T-helper 9 cell (primary cell): Measurements from ENCODE around the gene LCN10.

Experiments used
- DNase-seq: peaks from one replicate; pipeline ENCODE4 v3.0.0-alpha.2; 2020

The LCN10 gene

DNA sequence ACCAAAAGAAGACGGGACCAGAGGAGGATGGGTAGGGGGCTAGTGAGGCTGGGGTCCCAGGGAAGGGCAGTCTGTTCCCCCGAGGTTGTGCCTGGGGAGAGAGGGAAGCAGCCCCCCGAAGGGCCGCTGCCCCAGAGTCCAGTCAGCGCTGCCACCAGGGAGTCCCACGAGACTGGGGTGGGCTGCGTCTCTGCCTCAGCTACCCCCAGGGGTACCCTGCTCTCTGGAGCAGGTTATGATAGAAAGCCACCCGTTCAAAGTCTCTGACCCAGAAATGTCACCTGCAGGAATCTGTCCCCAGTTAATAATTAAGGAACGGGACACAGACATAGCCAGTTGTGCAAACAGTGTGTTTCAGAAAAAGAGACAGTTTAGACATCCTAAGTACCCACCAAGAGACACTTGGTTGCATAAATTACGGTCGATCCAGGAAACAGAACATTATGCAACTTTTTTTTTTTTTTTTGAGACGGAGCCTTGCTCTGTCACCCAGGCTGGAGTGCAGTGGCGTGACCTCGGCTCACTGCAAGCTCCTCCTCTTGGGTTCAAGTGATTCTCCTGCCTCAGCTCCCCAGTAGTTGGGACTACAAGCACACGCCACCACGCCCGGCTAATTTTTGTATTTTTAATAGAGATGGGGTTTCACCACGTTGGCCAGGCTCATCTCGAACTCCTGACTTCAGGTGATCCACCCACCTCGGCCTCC, 44.8 kb downstream of the LCN10 start:
- no peak for DNase-seq

DNA sequence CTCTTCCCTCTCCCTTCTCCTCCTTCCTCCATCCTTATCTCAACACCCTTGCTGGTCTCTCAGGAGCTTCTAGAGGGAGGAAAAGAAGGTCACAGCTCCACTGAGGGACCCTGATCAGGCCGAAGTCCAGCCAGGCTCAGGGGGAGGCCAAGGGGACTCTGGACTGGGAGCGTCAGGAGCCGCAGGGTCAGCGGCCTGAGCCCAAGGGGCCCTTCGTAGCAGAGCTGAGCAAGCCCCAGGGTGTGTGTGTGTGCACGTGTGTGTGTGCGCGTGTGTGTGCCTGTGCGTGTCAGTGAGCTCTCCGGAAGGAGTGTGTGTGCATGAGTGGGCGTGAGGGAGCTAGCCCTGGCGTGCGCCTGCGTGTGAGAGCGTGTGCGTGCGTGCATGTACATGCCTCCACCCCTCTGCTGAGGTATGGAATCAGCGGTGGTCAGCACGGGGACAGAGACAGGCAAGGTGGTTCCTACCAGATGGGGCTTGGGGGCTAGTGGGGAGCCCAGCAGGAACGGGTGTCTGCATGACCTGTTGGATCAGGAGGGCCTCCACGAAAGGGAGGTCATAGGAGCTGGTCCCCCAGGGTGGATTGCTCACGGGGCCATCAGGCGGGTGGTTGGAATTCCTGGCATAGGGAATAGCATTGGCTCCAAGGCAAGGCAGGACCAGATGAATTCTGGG, 45.5 kb downstream of the LCN10 start:
- DNase-seq, result no peak

DNA sequence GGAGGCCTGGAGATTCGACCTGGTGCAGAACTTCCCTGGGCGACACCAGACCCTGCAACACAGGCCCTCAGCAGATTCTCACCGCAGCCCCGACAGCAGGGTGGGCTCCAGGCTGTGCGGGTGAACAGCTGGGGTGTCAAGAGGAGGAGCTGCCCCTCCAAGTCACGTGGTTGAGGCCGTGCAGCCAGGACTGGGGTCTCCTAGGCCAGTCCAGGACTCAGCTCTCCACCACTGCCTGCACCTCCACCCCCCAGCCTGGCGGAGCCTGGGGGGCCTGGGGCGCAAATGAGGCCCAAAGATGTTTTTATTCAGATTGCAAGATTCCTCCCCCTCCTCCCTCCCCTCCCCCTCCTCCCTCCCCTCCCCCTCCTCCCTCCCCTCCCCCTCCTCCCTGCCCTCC, 46.2 kb downstream of the LCN10 start:
- DNase-seq, result no peak

DNA sequence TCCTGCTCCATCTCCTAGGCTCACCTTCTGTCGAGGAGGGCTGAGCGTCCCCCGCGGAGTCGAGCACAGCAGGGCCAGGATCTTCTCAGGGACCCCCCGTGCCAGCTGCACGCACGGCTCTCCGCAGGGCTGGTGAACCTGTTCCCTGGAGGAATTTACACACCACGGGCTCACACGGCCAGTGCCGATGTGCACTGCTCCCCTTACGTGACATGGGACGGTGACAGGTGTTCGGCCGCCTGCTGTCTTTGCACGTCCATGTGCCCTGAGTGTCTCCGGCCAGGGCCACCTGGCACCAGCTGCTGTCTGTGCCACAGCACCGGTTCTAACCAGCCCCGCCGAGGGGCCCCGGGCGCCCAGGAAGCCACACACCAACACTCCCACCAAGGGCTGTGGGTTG, 46.8 kb downstream of the LCN10 start:
- no peak for DNase-seq

DNA sequence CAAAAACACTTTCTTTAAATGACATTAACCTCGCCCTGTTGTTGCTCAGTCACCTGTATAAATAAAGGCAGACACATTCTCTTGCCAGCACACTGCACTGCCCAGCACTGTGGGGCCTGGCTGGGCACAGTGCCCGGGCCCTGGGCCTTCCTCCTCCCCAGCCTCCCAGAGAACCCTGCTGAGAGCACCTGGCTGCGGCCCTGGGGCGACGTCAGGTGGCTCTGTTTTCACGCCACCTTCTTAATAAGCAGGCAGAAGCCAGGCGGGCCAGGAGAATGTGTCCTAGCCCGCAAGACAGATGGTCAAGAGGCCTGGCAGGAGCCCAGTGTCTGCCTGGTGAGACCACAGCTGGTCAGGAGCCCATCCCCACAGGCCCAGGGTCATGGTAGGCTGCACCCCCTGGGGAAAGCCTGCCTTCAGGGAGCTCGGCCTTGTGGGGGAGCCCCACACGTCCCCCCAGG, 47.3 kb downstream of the LCN10 start:
- DNase-seq, result no peak

DNA sequence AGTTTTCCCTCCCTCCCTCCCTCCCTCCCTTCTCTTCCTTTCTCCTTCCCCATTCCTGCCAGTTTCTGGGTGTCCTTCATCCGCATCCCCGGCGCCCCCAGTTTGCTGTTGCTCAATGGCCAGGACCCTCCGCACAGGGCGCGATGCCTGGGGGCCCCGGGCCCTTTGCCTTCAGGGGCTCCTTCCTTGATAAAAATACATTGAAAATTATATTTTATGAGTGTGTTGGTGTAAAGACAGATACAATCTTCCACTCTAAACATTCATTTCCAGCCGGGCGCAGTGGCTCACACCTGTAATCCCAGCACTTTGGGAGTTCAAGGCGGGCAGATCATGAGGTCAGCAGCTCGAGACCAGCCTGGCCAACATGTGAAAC, 47.9 kb downstream of the LCN10 start:
- no peak for DNase-seq

DNA sequence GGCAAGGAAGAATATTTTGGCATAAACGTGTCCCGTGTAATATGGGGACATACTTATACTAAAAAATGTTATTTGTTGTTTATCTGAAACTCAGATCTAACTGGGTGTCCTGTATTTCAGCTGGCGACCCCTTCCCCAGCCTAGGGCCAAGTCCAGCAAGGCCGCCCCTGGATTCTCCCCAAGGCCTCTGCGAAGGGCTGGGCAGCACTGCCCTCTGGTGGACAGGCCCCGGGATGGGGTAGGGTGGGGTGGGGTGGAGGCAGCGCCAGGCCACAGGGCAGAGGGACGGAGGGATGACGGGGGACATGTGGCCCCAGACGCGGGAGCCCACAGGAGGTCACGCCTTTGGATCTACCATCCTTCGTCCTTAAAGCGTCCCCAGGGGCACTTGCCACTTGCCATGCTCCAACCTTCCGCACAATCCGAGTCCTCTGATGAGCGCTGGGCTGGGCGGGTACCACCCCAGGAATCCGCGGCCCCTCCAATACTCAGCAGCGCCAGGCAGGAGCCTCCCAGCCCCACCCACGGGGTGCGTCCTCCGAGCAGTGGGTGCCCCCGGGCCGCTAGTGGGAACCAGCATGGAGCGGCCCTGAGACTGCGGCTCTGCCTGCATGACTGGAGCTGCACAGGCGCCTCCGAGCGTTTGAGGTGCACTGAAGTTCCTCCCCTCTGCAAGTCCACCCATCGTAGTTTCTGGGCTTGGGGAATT, 48.4 kb downstream of the LCN10 start:
- DNase-seq, result no peak

DNA sequence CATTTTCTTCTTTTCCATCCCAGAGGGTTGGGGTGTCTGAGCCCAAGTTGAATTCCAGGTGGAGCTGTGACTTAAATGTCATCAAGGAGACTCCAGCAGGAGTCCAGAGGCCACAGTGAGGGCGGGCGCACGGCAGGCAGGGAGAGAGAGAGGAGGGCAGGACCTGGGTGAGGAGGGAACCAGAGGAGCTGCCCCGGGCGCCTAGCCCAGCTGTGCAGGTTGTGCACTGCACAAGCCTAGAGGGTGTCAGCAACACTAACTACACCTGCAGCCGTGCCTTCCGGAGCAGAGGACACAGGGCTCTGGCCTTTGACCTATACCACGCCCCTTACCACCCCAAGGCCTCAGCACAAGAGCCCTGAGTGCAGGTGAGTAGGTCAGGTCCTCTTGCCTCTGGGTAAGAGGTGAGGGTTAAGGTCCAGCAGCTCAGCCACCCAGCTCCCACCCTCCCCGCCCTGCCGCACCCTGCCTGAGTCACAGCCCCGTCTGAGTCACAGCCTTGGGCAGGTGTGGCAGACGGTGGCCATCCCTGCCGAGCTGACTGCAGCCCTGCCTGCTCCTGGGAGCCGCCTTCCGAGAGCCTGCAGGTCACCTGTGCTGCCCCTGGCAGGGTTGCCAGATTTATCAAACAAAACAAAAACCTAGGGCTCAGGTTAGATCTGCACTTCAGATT, 49.1 kb downstream of the LCN10 start:
- no peak for DNase-seq

DNA sequence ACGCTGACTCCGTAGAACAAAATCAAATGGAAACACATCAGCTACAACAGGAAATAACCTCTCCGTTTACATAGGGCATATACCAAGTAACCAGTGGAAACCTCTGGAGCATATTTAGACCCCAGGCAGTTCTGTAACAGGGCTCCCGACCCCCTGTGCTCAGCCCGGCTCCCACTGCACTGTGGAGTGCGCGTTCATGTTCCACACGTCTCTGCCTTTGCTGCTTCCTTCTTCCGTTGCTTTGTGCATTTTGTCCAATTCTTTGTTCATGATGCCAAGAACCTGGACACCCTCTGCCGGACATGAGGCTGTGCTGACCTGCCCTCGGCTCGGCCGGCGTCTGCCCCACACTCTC, 49.6 kb downstream of the LCN10 start:
- DNase-seq, result no peak

DNA sequence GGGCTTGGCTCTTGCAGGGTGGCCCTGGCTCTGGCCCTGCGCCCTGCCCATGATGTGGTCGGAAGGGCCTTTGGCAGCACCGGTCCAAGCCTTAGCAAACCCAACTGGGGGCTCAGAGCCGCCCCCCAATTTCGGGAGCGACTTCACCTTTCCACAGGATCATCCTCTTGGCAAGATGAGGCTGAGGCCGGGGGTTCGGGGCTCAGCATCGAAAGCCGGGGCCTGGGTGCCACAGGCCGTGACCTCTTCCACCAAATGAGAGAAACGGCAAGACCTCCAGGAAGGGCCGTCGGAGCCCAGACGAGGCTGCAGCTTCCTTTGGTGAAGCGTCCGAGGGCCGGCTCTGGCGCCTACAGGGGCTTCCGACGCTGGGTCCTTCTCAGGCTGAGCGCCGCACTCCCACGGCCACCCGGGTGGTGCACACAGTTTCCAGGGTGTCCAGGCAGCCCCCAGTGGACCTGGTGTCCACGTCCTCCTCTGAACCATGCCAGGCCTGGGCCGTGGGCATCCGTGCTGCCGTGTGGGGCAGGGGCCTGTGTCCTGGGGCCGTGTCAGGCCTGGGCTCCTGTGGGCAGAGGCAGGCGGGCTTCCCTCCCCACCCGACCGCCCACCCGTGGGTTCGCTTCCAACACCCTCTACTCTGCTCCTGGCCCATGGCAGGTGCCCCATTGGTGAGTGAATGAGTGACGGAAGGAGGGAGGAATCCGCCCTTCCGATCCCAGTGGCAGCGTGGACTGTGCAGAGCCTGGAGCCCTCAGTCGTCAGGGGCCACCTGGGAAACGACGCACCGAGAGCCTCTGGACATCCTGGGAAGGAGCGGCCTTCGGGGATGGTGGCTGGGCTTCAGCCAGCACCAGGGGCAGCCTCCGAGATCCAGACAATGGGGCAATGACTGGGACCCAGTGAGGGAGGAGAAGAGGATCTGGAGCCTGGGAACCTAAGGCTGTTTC, 50.3 kb downstream of the LCN10 start:
- DNase-seq, result no peak

DNA sequence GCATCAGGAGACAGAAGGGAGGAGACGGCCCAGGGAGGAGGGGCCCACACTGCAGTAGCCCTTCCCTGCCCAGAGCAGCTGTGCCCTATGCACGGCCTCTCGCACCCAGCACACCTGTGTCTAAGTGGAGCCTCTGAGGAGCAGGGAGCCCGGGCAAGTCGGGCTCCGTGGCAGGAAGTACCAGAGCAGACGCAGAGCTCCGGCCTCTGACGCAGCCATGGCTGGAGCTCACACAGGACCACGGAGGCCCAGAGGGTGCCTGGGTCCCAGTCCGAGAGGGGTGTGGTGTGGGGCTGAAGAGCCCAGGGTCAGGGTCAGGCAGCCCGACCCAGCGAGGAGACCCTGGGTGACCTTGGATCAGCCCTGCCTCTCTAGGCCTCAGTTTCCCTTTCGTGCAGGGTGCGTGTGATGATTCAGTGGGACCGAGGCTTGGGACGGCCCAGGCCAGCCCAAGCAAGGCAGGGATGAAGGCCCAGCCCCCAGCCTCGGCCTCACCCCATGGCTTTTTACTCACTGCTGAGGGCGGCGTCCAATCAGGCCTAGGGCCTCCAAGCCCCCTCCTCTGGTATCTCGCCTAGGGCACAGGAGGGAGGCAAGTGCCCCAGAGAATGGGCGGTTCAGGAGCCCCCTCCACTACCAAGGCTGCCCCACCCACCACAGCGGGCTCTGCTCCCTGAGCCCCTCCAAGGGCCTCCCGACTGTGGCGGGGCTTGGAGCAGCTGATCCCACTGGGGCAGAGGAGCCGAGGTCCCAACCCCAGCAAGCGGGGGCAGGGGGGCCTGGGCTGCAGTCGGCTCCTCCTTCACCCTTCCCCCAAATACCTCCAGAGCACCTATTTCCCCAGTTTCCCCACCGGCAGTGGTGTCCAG, 51.2 kb downstream of the LCN10 start:
- DNase-seq, result no peak

DNA sequence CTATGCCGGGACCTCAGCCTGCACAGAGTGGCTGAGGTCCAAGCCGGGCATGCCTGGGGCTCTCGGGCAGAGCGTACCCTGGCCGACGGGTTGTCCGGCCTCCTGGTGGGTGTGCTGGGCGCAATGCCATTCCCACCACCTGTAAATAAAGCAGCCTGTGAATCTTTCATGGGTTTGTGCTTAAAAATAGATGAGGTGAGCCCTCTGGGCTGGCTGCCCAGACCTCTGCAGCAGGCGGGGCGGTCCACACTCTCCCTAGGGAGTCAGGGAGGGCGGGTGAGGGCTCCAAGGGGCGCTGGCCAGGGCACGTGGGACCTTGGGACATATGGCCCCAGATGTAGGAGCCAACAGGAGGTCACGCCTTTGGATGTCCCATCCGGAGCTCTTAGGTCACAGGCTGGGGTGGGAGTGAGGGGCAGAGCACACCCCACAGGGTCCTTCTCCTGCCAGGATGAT, 51.9 kb downstream of the LCN10 start:
- DNase-seq, result no peak

DNA sequence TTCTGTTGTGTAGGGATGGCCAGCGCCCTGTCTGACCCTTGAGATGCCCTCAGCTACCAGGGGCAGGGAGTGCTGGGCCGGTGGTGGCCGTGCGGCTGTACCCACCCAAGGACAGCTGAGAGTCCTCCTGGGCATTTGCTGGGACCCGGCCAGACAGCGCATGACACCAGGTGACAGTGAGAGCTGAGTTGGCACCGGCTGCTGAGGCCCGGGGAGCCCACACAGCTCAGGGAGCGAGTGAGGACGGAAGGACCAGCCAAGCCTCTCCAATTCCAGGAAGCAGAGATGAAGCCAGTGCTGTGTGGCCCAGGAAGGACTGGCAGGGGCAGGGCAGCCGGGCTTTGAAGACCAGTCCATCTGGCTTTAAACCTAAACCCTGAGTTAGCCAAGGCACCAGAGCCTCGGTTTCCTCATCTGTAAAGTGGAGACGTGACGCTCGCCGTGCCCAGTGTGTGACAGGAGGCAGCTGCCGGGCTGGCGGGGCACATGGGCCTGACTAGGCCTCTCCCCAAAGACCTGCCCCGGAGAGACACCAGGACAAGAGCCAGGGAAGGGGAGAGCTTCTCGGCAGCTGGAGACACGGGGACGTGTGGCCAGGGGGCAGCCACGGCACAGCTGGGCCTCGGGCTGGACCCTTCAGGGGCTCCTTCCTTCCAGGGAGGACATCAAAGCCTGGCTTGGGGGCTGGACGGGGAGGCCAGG, 52.5 kb downstream of the LCN10 start:
- no peak for DNase-seq

DNA sequence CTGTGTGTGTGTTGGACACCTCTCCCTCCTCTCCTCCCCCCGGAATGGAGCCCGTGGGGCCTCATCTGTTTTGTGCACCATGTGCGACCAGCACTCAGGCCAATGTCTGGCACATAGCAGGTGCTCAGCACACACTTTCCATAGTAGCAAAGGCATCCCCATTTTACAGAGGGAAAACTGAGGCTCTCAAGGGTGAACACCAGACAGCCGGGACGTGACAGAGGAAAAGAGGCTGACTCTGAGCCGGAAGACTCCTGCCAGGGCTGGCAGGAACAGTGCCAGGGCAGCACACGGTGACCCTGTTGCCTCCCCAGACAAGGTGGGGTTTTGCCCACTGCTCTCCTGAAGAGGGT, 53.7 kb downstream of the LCN10 start:
- no peak for DNase-seq

DNA sequence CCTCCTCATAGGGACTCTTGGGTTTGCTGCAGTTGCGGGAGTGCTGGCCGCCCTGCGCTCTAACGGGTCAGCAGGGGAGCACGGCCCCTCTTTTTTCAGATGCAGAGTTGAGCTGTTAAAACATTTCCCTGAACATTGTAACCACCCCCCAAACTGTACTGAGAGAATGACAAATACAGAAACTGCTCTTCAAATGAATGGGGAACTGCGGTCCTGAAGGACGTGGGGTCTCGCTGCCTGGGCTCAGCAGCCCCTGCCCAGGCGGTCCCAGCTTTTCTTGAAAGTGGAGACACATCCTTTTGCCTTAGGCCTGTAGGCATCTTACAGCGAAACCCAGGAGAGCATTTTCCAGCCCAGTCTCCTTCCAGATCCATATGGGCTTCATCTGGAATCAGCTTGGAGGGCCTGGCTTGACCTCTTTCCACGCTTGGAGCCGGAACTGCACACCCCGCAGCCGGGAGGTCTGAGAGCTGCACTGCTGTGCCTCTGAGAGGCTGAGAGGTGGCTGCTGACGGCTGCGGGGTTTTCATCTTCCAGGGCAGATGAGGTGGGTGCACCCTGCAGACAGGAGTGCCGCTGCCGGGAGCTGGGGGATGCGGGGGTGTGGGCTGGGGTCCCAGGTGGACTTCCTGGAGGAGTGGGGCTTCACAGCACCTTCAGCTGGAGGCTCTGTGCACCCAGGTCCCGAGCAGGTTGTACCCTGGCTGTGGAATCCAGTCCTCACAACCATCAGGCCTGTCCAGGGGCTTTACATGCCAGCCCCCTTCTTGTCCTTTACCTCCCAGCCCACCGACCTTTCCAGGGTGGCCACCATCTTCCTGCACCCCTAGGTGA, 54.2 kb downstream of the LCN10 start:
- DNase-seq, result no peak
